Stimulated activated CD8-positive, alpha-beta memory T cell treated with anti-CD3 and anti-CD28 coated beads, Interleukin-2, amount 100 ng/mL, for 48 hours (primary cell): ENCODE measurements around the gene MANF.
"Not testable (repeated sequence)": the region's sequence is repeated elsewhere in the genome, so short reads cannot be mapped to it uniquely, and the experiment has no call there.

Experiments used
- DNase-seq, 2 donors: peaks; one replicate each; pipeline ENCODE4 v3.0.0-alpha.2; 2020; ENCODE audit warnings: low read depth in 2 of 2

MANF gene

GRCh38 chr3:51373658-51374421, 11.3 kb upstream of the MANF start:
- no peak for DNase-seq

GRCh38 chr3:51374456-51374855, 10.6 kb upstream of the MANF start:
- DNase-seq: no peak

GRCh38 chr3:51375136-51375535, 10.0 kb upstream of the MANF start:
- no peak for DNase-seq

- no peak for DNase-seq
Observed at GRCh38 chr3:51375571-51375970, 9.5 kb upstream of the MANF start.

- DNase-seq: no peak
Observed at GRCh38 chr3:51378065-51378464, 7.0 kb upstream of the MANF start.

GRCh38 chr3:51378726-51379125, 6.4 kb upstream of the MANF start:
- no peak for DNase-seq

GRCh38 chr3:51379301-51379700, 5.8 kb upstream of the MANF start:
- DNase-seq: no peak

- DNase-seq: no peak
Observed at GRCh38 chr3:51379746-51380455, 5.2 kb upstream of the MANF start.

GRCh38 chr3:51380601-51381332, 4.3 kb upstream of the MANF start:
- no peak for DNase-seq

- DNase-seq: no peak
Observed at GRCh38 chr3:51381333-51381705, 3.8 kb upstream of the MANF start.

- DNase-seq: no peak
Observed at GRCh38 chr3:51382076-51382745, 2.9 kb upstream of the MANF start.

GRCh38 chr3:51382947-51383578, 2.0 kb upstream of the MANF start:
- DNase-seq: no peak

- no peak for DNase-seq
Observed at GRCh38 chr3:51384055-51384725, 901 bp upstream of the MANF start.

GRCh38 chr3:51385621-51386091, 565 bp downstream of the MANF start:
- no peak for DNase-seq

GRCh38 chr3:51386159-51386851, 1.2 kb downstream of the MANF start:
- DNase-seq: no peak

- no peak for DNase-seq
Observed at GRCh38 chr3:51386852-51387229, 1.8 kb downstream of the MANF start.

- DNase-seq: not testable (repeated sequence)
Observed at GRCh38 chr3:51387281-51387680, 2.2 kb downstream of the MANF start.

- no peak for DNase-seq
Observed at GRCh38 chr3:51388286-51389029, 3.4 kb downstream of the MANF start.

- peak in 1 of 2 donors; percentile 41 for DNase-seq
Observed at GRCh38 chr3:51389423-51390183, 4.5 kb downstream of the MANF start.
